ENCODE measurements around the gene MGAT4C.

DNA sequence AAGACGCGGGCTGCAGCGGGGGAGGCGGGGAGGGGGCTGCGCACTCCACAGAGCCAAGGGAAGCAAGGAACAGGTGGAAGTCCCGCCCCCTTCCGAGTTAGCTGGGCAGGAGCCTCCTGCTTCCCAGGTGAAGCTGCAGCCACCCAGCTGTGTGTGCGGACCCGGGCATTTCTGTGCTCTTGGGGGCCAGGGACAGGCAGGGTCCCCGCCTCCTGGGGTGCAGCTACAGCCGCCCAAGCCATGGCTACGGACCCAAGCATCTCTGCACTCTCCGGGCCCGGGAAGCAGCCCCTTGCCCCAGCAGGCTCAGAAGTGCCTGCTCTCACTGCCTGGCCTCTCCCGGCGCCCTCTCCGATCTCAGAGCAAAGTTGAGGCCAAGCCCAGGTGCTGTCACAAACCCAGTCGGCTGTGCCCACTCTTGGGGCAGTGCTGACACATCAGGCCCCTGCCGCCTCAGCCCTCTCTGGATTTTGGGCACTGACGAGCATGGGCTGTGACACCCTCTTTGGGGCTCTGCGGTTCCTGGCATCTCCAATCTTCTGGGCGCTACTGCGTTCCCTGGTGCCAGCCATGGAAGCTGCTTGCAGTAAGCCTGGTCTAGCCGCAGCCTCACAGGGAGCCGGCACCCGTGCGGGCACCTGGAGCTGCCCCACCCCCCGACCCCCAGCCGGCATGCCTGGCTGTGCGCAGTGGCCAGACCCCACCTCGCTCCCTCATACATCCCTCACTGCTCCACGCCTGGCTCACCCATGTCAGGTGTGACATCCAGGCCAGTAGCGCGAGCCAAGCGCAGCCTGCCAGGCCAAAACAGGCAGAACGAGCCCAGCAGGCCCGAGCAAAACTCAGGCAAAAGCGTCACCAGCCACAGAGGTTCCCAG is 8.5 kb upstream of the MGAT4C start:
- TF ChIP-seq POLR2A (IDR thresholded peaks at IDR 0.05) (no peak), POLR2AphosphoS5 (IDR thresholded peaks at IDR 0.05; ENCODE audit: insufficient read depth in 1 of 2, low read depth in 1 of 2) (peak in 1 of 2 donors; percentile 25)
- TF ChIP-seq, protein P1, sequence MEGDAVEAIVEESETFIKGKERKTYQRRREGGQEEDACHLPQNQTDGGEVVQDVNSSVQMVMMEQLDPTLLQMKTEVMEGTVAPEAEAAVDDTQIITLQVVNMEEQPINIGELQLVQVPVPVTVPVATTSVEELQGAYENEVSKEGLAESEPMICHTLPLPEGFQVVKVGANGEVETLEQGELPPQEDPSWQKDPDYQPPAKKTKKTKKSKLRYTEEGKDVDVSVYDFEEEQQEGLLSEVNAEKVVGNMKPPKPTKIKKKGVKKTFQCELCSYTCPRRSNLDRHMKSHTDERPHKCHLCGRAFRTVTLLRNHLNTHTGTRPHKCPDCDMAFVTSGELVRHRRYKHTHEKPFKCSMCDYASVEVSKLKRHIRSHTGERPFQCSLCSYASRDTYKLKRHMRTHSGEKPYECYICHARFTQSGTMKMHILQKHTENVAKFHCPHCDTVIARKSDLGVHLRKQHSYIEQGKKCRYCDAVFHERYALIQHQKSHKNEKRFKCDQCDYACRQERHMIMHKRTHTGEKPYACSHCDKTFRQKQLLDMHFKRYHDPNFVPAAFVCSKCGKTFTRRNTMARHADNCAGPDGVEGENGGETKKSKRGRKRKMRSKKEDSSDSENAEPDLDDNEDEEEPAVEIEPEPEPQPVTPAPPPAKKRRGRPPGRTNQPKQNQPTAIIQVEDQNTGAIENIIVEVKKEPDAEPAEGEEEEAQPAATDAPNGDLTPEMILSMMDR (IDR thresholded peaks at IDR 0.05): no peak
